Cardiac fibroblast (primary cell): ENCODE data around the gene TSPAN18.

Source experiments
- DNase-seq, 2 donors: peaks; one replicate each; pipeline versions ENCODE4 v3.0.0 to v3.0.0-alpha.2; 2010; ENCODE audit warnings: low read depth in 2 of 2
- H3K4me3 ChIP-seq, 2 donors: replicated peaks in 1 of 2; 1 replicate in 1 of 2; 2 replicates in 1 of 2; pipeline ENCODE4 v1.5.1; 2011; ENCODE audit warnings: low read depth in 2 of 2, low read length in 2 of 2, mild to moderate bottlenecking in 2 of 2, moderate library complexity in 1 of 2
- TF ChIP-seq, protein P1 (sequence below): IDR thresholded peaks from one replicate; pipeline ENCODE4 v1.5.1; 2011; ENCODE audit warnings: low read depth, mild to moderate bottlenecking, low read length, inconsistent platforms

TSPAN18 gene

DNA sequence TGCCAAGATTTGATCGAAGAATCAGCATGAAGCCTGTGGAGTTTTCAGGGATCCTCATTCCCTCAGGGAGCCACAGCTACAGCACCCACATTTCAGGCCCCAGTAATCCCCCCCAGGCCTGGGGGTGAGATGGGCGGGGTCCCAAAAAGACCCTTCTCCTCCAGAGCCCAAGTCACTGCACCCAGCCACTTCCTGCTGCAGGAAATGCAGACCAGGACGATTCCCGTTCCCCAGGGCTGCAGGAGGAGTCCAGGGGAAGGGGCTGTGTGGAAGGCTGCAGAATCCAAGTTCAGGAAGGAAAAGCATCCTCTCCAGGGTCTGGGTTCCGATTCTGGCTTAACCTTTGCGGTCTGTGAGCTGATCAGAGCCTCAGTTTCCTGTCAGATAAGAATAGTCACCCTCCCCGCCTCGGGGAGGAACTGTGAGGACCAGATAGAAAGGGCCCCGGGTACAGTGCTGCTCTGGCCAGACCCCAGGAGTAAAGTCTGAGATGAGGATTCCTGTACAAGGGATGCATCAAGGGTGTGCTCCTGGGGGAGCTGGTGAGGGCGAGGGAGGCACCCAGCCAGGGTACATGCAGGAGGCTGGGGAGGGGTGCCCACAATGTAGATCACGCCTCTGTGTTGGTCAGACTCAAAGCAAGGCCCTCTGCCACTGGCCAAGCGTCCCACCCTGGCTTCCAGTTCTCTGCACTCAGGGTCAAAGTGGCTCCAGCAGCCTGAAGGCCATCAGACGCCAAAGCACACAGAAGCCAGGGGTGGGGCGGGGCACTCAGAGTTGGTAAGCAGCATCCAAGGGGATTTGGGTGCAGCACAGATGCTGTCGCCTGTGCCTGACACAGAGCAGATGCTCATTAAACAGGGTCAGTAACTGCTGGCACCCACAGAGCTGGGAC lies 254.0 kb downstream of the TSPAN18 start:
- TF ChIP-seq, protein P1, sequence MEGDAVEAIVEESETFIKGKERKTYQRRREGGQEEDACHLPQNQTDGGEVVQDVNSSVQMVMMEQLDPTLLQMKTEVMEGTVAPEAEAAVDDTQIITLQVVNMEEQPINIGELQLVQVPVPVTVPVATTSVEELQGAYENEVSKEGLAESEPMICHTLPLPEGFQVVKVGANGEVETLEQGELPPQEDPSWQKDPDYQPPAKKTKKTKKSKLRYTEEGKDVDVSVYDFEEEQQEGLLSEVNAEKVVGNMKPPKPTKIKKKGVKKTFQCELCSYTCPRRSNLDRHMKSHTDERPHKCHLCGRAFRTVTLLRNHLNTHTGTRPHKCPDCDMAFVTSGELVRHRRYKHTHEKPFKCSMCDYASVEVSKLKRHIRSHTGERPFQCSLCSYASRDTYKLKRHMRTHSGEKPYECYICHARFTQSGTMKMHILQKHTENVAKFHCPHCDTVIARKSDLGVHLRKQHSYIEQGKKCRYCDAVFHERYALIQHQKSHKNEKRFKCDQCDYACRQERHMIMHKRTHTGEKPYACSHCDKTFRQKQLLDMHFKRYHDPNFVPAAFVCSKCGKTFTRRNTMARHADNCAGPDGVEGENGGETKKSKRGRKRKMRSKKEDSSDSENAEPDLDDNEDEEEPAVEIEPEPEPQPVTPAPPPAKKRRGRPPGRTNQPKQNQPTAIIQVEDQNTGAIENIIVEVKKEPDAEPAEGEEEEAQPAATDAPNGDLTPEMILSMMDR: no peak

More for the DNA sequence above, 254.0 kb downstream of the TSPAN18 start:
- H3K4me3 ChIP-seq: no peak overlapping the region
- no peak for DNase-seq
